HL-60 (cell line): ENCODE results near the gene WIZ.
A peak's percentile ranks its signal among the peaks of the same experiment; 100 is the strongest.

ENCODE experiments used
- DNase-seq, 2 experiments: peaks; one replicate each; pipeline ENCODE4 v3.0.0-alpha.2; 2010 to 2020; ENCODE audit warnings: low read depth in 1 of 2, low spot score in 1 of 2
- H3K27ac ChIP-seq: fragments of 250-450 bp; sonication (Bioruptor Pico); replicated peaks from 2 replicates; pipeline ENCODE4 v1.5.1; 2020; ENCODE audit warnings: mild to moderate bottlenecking, moderate library complexity
- H3K27me3 ChIP-seq: fragments of 250-450 bp; sonication (Bioruptor Pico); 2 replicates; pipeline ENCODE4 v1.5.1; 2021; ENCODE audit warnings: mild to moderate bottlenecking, moderate library complexity; ENCODE audit not compliant: insufficient read depth, poor library complexity, severe bottlenecking
- H3K4me3 ChIP-seq: replicated peaks from 2 replicates; pipeline ENCODE4 v1.5.1; 2011; ENCODE audit warnings: mild to moderate bottlenecking, control low read depth, low read length; ENCODE audit not compliant: insufficient read depth
- GABPA ChIP-seq: IDR thresholded peaks from 2 replicates; pipeline ENCODE4 v1.6.1; 2012; ENCODE audit warnings: low read depth
- POLR2AphosphoS5 ChIP-seq: IDR thresholded peaks from 2 replicates; pipeline ENCODE4 v1.6.1; 2012; ENCODE audit warnings: low read depth
- SPI1 ChIP-seq: IDR thresholded peaks from 2 replicates; pipeline ENCODE4 v1.6.1; 2012; ENCODE audit warnings: low read depth, mild to moderate bottlenecking, borderline replicate concordance
- long read RNA-seq: library from polyadenylated mRNA; unstranded; transcript quantifications from one replicate; pipeline ENCODE4 v2.0.0, GENCODE V29; 2020
- TF ChIP-seq, protein P1 (sequence below): IDR thresholded peaks from one replicate; pipeline ENCODE4 v1.5.1; 2011; ENCODE audit warnings: low read length, control low read depth, inconsistent platforms; ENCODE audit not compliant: insufficient read depth
- TF ChIP-seq, protein P2 (sequence below): IDR thresholded peaks from 2 replicates; pipeline ENCODE4 v1.6.1; 2012; ENCODE audit warnings: low read depth; ENCODE audit not compliant: insufficient replicate concordance

Gene WIZ, protein sequence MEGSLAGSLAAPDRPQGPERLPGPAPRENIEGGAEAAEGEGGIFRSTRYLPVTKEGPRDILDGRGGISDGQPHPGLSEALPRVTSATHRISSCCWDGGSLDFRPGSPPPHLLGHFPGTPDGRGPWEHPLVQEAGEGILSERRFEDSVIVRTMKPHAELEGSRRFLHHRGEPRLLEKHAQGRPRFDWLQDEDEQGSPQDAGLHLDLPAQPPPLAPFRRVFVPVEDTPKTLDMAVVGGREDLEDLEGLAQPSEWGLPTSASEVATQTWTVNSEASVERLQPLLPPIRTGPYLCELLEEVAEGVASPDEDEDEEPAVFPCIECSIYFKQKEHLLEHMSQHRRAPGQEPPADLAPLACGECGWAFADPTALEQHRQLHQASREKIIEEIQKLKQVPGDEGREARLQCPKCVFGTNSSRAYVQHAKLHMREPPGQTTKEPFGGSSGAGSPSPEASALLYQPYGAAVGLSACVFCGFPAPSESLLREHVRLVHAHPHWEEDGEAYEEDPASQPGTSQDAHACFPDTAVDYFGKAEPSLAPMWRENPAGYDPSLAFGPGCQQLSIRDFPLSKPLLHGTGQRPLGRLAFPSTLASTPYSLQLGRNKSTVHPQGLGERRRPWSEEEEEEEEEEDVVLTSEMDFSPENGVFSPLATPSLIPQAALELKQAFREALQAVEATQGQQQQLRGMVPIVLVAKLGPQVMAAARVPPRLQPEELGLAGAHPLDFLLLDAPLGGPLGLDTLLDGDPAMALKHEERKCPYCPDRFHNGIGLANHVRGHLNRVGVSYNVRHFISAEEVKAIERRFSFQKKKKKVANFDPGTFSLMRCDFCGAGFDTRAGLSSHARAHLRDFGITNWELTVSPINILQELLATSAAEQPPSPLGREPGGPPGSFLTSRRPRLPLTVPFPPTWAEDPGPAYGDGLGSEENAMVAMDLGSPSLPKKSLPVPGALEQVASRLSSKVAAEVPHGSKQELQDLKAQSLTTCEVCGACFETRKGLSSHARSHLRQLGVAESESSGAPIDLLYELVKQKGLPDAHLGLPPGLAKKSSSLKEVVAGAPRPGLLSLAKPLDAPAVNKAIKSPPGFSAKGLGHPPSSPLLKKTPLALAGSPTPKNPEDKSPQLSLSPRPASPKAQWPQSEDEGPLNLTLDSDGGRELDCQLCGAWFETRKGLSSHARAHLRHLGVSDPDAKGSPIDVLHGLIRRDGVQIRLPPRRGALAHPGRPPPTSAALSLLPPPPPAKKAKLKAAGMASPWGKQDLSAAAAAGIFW (N-terminal part only)
- long read RNA-seq, partial matches to known transcripts, result 1 of 1 reads
- long read RNA-seq, other reads (novel, unspliced or antisense), result 0 of 1 reads

DNA sequence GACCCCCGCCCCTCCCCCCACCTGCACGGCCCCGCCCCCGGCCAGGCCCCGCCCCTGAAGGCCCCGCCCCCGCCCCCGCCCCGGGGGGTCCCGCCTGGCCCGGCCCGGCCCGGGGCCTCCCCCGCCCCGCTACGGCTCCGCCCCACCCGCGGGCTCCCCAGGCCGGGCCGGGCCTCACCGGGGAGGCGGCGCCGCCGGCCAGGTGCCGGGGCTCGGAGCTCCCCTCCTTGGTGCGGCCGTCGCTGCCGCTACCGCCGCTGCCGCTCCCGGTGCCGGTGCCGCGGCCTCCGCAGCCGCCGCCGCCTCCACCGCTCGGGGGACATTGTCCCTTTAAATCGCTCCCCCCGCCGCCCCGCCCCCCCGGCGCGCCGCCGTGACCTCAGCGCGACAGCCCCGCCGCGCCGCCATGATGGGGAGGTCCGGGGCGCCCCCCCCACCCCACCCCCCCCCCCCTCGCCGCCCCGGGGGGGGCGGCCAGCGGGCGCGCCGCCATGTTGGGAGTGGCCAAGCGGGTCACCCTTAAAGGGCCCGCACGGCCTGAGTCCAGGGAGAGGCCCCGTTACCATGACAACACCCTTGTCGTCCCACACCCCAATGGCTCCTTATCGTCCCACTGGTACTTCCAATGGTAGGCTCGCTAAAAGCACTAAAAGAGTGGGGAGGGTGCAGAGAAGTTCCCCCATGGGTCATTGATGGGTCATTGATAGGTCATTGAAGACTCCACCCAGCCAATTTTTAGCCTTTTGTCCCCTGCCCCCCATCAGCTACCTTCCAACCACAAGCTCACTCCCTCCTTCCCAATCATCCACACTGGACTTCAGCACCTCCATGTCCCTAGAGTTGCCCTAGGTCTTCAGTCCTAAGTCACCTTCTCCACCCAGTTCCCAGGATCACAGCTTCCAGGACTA is at the start of gene WIZ:
Gene WIZ (minus strand): TSS at position 337 of the 908 bp plus-strand sequence. CDS start 1,649 bp downstream, outside the sequence.
- no peaks in the 10 kb centered on the region for H3K27me3 ChIP-seq
- DNase-seq, result peak in 1 of 2 experiments; percentile 60
- no peak within 1 kb of the TSS for H3K27ac ChIP-seq
- H3K4me3 ChIP-seq, result peak within 1 kb of the TSS; percentile 48
- TF ChIP-seq, protein P1, sequence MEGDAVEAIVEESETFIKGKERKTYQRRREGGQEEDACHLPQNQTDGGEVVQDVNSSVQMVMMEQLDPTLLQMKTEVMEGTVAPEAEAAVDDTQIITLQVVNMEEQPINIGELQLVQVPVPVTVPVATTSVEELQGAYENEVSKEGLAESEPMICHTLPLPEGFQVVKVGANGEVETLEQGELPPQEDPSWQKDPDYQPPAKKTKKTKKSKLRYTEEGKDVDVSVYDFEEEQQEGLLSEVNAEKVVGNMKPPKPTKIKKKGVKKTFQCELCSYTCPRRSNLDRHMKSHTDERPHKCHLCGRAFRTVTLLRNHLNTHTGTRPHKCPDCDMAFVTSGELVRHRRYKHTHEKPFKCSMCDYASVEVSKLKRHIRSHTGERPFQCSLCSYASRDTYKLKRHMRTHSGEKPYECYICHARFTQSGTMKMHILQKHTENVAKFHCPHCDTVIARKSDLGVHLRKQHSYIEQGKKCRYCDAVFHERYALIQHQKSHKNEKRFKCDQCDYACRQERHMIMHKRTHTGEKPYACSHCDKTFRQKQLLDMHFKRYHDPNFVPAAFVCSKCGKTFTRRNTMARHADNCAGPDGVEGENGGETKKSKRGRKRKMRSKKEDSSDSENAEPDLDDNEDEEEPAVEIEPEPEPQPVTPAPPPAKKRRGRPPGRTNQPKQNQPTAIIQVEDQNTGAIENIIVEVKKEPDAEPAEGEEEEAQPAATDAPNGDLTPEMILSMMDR, result no peak
- TF ChIP-seq, protein P2, sequence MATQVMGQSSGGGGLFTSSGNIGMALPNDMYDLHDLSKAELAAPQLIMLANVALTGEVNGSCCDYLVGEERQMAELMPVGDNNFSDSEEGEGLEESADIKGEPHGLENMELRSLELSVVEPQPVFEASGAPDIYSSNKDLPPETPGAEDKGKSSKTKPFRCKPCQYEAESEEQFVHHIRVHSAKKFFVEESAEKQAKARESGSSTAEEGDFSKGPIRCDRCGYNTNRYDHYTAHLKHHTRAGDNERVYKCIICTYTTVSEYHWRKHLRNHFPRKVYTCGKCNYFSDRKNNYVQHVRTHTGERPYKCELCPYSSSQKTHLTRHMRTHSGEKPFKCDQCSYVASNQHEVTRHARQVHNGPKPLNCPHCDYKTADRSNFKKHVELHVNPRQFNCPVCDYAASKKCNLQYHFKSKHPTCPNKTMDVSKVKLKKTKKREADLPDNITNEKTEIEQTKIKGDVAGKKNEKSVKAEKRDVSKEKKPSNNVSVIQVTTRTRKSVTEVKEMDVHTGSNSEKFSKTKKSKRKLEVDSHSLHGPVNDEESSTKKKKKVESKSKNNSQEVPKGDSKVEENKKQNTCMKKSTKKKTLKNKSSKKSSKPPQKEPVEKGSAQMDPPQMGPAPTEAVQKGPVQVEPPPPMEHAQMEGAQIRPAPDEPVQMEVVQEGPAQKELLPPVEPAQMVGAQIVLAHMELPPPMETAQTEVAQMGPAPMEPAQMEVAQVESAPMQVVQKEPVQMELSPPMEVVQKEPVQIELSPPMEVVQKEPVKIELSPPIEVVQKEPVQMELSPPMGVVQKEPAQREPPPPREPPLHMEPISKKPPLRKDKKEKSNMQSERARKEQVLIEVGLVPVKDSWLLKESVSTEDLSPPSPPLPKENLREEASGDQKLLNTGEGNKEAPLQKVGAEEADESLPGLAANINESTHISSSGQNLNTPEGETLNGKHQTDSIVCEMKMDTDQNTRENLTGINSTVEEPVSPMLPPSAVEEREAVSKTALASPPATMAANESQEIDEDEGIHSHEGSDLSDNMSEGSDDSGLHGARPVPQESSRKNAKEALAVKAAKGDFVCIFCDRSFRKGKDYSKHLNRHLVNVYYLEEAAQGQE, result no peak
- TF ChIP-seq SPI1, result no peak
- TF ChIP-seq GABPA, result no peak
- peak; percentile 94 for TF ChIP-seq POLR2AphosphoS5

DNA sequence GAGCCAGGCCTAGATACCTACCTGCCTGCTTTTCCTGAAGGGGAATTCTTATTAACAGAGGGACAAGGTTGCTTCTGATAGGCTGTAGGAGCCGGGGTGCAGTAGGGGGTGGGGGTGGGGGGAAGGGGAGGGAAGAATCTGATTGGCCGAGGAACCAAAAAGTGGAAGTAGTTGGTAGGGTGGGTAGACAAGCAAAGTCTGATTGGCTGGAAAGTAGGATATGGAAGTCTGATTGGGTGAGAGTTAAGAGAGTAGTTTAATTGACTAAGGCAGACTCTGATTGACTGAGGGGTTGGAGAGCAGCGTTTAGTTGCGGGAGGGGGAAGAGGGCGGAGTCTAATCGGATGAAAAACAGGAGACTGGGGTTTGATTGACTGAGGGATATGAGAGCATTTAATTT is 49.2 kb upstream of the WIZ start:
- TF ChIP-seq SPI1 (no peak), POLR2AphosphoS5 (no peak), GABPA (no peak)
- TF ChIP-seq, protein P1, result no peak
- TF ChIP-seq, protein P2, result no peak
- H3K27me3 ChIP-seq, result no peaks in the 10 kb centered on the region
- H3K27ac ChIP-seq, result no peak overlapping the region
- no peak for DNase-seq
- no peak overlapping the region for H3K4me3 ChIP-seq
